ENCODE measurements around the gene NRSN2. TPM values are rescaled to one million over a fixed set of nuclear protein-coding genes. Genes with fewer than 3 reads are reported as not detected.

The NRSN2 gene
- total RNA-seq, 1 experiment from 2014 or later = 44.9 TPM

GRCh38 chr20:309841-310644, 36.9 kb upstream of the NRSN2 start:
- Histone ChIP-seq H3K36me3 (ENCODE audit: control insufficient read depth, insufficient read depth, low read length) (no peaks in the 10 kb centered on the region), H3K4me3 (ENCODE audit: low read depth in 2 of 2, low read length in 2 of 2) (peak overlapping the region; percentile 39 to 65), H3K9me3 (ENCODE audit: control insufficient read depth, insufficient read depth, low read depth, low read length) (no peaks in the 10 kb centered on the region), H3K27me3 (ENCODE audit: control insufficient read depth, insufficient read depth, low read length) (no peaks in the 10 kb centered on the region), H3K27ac (ENCODE audit: low read length) (peak overlapping the region; percentile 84), H3K4me1 (ENCODE audit: control insufficient read depth, insufficient read depth, low read length) (peaks cover 12% of the 10 kb centered on the region)
- in situ Hi-C loops (cut with HindIII; ENCODE audit: low pct_unique_long_range_greater_than_20kb, low sequenced_read_pairs) = no loop called here
- POLR2A ChIA-PET = interaction anchor here (0.7 kb wide), 1 partner anchor 13 kb away, joined by 7 read pairs; no protein-coding TSS in a partner anchor
- intact Hi-C loops (cut with micrococcal nuclease; ENCODE audit: unreplicated experiment) = no loop called here
- no TSS peak for BruUV-seq (replicated peaks)
- no peak for TF ChIP-seq POLR2AphosphoS5 (IDR thresholded peaks at IDR 0.05; ENCODE audit: low read depth, low read length)
- TF ChIP-seq SIN3A (IDR thresholded peaks at IDR 0.05; ENCODE audit: borderline replicate concordance, insufficient read depth, low read depth, low read length) = no peak
- no peak for TF ChIP-seq TCF7L2 (IDR thresholded peaks at IDR 0.05; ENCODE audit: low read depth, low read length)
- TF ChIP-seq REST (IDR thresholded peaks at IDR 0.05; ENCODE audit: insufficient read depth in 1 of 2, low read depth in 2 of 2, low read length in 1 of 2) = no peak
- no peak for TF ChIP-seq CTCF (IDR thresholded peaks at IDR 0.05)
- CTCF ChIA-PET = interaction anchor here (0.7 to 1.1 kb wide), 3 partner anchors 14 to 32 kb away, joined by 3 to 6 read pairs (median 4); no protein-coding TSS in a partner anchor
- ATAC-seq = peak; percentile 100
- DNase-seq (ENCODE audit: low read depth, low spot score) = no peak

- no peak for TF ChIP-seq TCF7L2 (IDR thresholded peaks at IDR 0.05; ENCODE audit: low read depth, low read length)
- TF ChIP-seq REST (IDR thresholded peaks at IDR 0.05; ENCODE audit: insufficient read depth in 1 of 2, low read depth in 2 of 2, low read length in 1 of 2) = no peak
- TF ChIP-seq SIN3A (IDR thresholded peaks at IDR 0.05; ENCODE audit: borderline replicate concordance, insufficient read depth, low read depth, low read length) = no peak
- TF ChIP-seq CTCF (IDR thresholded peaks at IDR 0.05) = no peak
- TF ChIP-seq POLR2AphosphoS5 (IDR thresholded peaks at IDR 0.05; ENCODE audit: low read depth, low read length) = no peak
- CTCF ChIA-PET = interaction anchor here (0.7 to 1.1 kb wide), 3 partner anchors 14 to 33 kb away, joined by 3 to 6 read pairs (median 4); no protein-coding TSS in a partner anchor
These were observed 36.3 kb upstream of the NRSN2 start for GRCh38 chr20:310645-311044.

More at GRCh38 chr20:310645-311044, 36.3 kb upstream of the NRSN2 start:
- Histone ChIP-seq H3K9me3 (ENCODE audit: control insufficient read depth, insufficient read depth, low read depth, low read length) (no peaks in the 10 kb centered on the region), H3K4me3 (ENCODE audit: low read depth in 2 of 2, low read length in 2 of 2) (peak overlapping the region; percentile 39 to 65), H3K27me3 (ENCODE audit: control insufficient read depth, insufficient read depth, low read length) (no peaks in the 10 kb centered on the region), H3K27ac (ENCODE audit: low read length) (peak overlapping the region; percentile 57; the same call in 1 of the 2 replicates), H3K36me3 (ENCODE audit: control insufficient read depth, insufficient read depth, low read length) (no peaks in the 10 kb centered on the region), H3K4me1 (ENCODE audit: control insufficient read depth, insufficient read depth, low read length) (peaks cover 12% of the 10 kb centered on the region)
- ATAC-seq = no peak
- in situ Hi-C loops (cut with HindIII; ENCODE audit: low pct_unique_long_range_greater_than_20kb, low sequenced_read_pairs) = no loop called here
- intact Hi-C loops (cut with micrococcal nuclease; ENCODE audit: unreplicated experiment) = no loop called here
- no peak for DNase-seq (ENCODE audit: low read depth, low spot score)
- no TSS peak for BruUV-seq (replicated peaks)
- POLR2A ChIA-PET = interaction anchor here (0.7 kb wide), 1 partner anchor 13 kb away, joined by 7 read pairs; no protein-coding TSS in a partner anchor
